ENCODE results near the gene RPL35.

The RPL35 gene

DNA sequence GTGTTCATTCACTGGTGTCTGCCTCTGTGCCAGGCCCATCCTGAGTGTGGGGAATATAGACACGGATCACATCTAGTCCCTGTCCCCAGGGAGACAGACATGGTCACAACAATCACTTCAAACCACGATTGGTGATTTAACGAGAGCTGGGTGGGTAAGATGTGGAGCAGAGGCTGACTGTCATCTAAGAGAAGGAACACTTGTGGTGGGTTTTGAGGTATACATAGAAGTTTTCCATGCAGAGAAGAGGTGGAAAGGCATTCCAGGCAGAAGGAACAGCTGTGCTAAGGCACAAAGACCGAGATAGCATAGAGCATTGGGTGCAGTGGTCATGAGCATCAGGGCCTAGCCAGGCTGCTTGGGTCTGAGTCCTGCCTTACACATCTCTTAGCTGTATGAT is 31.2 kb downstream of the RPL35 start:
- Histone ChIP-seq H3K27ac (no peak overlapping the region), H3K4me3 (no peak overlapping the region), H3K9me3 (ENCODE audit: low read depth, low read length) (no peaks in the 10 kb centered on the region), H3K9ac (ENCODE audit: insufficient read length) (no peak overlapping the region), H3K36me3 (ENCODE audit: insufficient read depth, low read length) (no peaks in the 10 kb centered on the region)
- no peak for DNase-seq (ENCODE audit: low read depth, low spot score)
- TF ChIP-seq FOXP2 (optimal IDR thresholded peaks at IDR 0.05; ENCODE audit: control extremely low read depth, extremely low read length, insufficient read depth) (no peak), EZH2 (IDR thresholded peaks at IDR 0.05) (no peak), POLR2AphosphoS5 (IDR thresholded peaks at IDR 0.05; ENCODE audit: borderline replicate concordance, low read depth, low read length) (no peak)

DNA sequence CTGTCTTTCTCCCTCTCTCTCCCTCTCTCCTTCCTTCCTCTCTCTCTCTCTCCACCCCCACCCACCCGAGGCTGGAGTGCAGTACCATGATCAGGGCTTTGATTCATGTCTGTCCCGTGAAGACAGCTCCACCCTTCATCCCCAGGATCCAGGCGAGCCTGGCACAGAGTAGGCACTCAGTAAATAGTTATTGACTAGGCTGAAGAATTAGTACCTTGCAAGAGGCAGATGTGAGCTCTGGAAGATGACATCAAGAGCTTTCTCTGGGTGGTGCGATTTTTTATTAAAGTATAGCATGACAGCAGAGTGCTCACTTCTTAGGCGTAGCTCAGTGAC is 32.5 kb downstream of the RPL35 start:
- no peak overlapping the region for H3K9ac ChIP-seq (ENCODE audit: insufficient read length)
- TF ChIP-seq POLR2AphosphoS5 (IDR thresholded peaks at IDR 0.05; ENCODE audit: borderline replicate concordance, low read depth, low read length) (no peak), EZH2 (IDR thresholded peaks at IDR 0.05) (no peak), FOXP2 (optimal IDR thresholded peaks at IDR 0.05; ENCODE audit: control extremely low read depth, extremely low read length, insufficient read depth) (no peak)
- DNase-seq (ENCODE audit: low read depth, low spot score): no peak

DNA sequence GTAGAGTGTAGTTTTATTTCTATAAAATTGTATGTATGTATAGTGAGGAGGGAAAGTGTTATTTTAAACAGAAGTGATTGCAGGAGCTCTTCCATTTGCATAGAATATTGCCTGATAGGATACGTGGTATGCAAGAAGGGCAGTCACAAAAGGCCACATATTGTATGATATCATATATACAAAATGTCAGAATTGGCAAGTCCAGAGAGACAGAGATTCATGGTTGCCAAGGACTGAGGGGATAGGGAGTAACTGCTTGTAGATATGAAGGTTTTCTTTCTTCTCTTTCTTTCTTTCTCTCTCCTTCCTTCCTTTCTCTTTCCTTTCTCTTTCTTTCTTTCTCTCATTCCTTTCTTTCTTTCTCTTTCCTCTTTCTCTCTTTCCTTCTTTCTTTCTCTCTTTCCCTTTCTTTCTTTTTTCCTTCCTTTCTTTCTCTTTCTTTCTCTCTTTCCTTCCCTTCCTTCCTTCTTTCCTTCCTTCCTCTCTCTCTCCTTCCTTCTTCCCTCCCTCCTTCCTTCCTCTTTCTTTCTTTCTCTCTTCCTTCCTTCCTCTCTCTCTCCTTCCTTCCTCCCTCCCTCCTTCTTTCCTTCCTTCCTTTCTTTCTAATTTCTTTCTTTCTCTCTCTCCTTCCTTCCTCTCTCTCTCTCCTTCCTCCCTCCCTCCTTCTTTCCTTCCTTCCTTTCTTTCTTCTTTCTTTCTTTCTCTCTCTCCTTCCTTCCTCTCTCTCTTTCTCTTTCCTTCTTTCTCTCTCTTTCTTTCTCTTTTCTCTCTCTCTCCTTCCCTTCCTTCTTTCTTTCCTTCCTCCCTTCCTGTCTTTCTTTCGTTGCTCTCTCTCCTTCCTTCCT is 33.0 kb downstream of the RPL35 start:
- 0 out of 2 replicates have a peak overlapping the region, but pooled peaks have one; percentile 2 for H3K4me3 ChIP-seq
- H3K9ac ChIP-seq (ENCODE audit: insufficient read length): no peak overlapping the region
- H3K9me3 ChIP-seq (ENCODE audit: low read depth, low read length): no peaks in the 10 kb centered on the region
- no peaks in the 10 kb centered on the region for H3K36me3 ChIP-seq (ENCODE audit: insufficient read depth, low read length)
- DNase-seq (ENCODE audit: low read depth, low spot score): no peak
- no peak overlapping the region for H3K27ac ChIP-seq
- TF ChIP-seq FOXP2 (optimal IDR thresholded peaks at IDR 0.05; ENCODE audit: control extremely low read depth, extremely low read length, insufficient read depth) (no peak), POLR2AphosphoS5 (IDR thresholded peaks at IDR 0.05; ENCODE audit: borderline replicate concordance, low read depth, low read length) (no peak), EZH2 (IDR thresholded peaks at IDR 0.05) (no peak)

More for the DNA sequence above, 32.5 kb downstream of the RPL35 start:
- H3K4me3 ChIP-seq: 0 out of 2 replicates have a peak overlapping the region, but pooled peaks have one; percentile 2
- no peaks in the 10 kb centered on the region for H3K36me3 ChIP-seq (ENCODE audit: insufficient read depth, low read length)
- no peaks in the 10 kb centered on the region for H3K9me3 ChIP-seq (ENCODE audit: low read depth, low read length)
- no peak overlapping the region for H3K27ac ChIP-seq

DNA sequence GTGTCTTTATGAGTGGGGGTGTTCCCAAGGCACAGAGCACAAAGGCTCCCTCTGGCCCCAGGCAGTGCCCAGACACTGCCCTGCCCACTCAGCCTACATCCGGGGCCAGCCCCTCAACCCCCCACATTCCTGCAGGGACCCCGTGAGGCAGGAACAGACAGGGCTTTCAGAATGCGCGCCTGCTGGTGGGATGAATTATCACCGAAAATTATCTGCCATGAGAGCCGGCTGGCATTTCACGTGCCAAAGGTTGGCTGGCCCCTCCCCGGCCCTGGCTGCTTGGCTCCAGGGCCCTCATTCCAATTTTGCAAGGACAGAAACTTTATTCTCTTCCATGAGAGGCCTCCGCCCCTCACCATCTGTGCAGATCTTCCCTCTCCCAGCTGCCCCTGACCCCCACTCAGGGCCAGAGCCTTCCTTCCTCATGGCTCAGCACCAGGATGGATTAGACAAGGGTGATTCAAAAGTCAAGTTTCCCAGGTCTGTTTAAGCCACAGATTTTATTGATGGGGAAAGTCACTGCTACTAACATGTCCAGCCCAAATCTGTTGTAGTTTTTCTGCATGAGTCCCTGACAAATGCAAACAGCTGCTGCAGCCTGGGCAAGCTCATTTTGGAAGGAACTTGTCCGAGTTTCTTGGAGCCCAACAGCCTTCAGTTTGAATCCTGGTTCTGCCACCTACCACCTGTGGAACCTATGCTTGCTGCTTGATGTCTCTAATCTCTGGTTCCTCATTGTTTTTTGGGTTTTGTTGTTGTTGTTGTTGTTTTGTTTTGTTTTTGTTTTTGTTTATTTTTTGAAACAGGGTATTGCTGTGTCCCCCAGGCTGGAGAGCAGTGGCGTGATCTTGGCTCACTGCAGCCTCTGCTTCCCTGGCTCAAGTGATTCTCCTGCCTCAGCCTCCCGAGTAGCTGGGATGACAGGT is 40.8 kb downstream of the RPL35 start:
- H3K4me3 ChIP-seq: no peak overlapping the region
- TF ChIP-seq FOXP2 (optimal IDR thresholded peaks at IDR 0.05; ENCODE audit: control extremely low read depth, extremely low read length, insufficient read depth) (no peak), POLR2AphosphoS5 (IDR thresholded peaks at IDR 0.05; ENCODE audit: borderline replicate concordance, low read depth, low read length) (no peak), EZH2 (IDR thresholded peaks at IDR 0.05) (no peak)
- DNase-seq (ENCODE audit: low read depth, low spot score): no peak
- H3K9me3 ChIP-seq (ENCODE audit: low read depth, low read length): no peaks in the 10 kb centered on the region
- H3K36me3 ChIP-seq (ENCODE audit: insufficient read depth, low read length): no peaks in the 10 kb centered on the region
- H3K27ac ChIP-seq: no peak overlapping the region
- no peak overlapping the region for H3K9ac ChIP-seq (ENCODE audit: insufficient read length)

DNA sequence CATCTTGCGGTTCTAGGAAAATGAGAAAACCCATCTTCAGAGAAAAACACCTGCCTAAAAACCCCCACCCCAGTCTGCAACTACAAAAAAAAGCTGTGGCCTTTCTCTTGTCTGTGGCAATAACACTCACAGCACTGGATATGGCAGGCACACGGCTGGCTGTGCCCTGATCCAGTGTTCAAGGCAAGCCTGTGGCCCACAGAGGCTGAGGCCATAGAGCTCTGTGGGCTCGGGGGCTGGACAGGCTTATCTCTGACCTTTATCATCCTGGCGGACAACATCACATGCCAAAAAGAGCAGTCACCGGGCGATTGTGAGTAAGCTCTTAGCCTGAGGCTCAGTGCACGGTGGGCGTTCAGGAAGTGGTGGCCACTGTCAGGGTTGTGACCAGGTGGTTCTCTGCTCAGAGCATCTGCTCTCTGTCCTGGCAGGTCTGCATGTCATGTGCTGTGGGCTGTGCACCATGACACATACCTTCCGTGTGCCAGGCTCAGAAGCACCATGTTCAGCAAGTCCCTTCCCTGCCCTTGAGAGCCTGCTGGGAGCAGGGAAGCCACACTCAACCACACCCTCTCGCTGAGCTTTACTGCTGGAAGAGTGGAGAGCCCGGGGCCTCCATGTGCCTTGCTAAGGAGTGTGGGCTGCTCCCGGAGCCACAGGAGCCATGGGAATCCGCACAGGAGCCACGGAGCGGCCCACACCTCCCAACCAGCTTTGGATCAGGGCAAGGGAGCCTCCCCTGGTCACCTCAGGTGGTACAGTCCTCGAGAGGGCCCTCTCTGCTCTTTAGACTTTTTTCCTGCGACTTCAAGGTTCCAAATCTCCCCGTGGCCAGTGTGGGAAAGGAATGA is 43.1 kb downstream of the RPL35 start:
- Histone ChIP-seq H3K4me3 (no peak overlapping the region), H3K27ac (no peak overlapping the region), H3K36me3 (ENCODE audit: insufficient read depth, low read length) (no peaks in the 10 kb centered on the region), H3K9me3 (ENCODE audit: low read depth, low read length) (no peaks in the 10 kb centered on the region), H3K9ac (ENCODE audit: insufficient read length) (no peak overlapping the region)
- TF ChIP-seq FOXP2 (optimal IDR thresholded peaks at IDR 0.05; ENCODE audit: control extremely low read depth, extremely low read length, insufficient read depth) (no peak), EZH2 (IDR thresholded peaks at IDR 0.05) (no peak), POLR2AphosphoS5 (IDR thresholded peaks at IDR 0.05; ENCODE audit: borderline replicate concordance, low read depth, low read length) (no peak)
- no peak for DNase-seq (ENCODE audit: low read depth, low spot score)

DNA sequence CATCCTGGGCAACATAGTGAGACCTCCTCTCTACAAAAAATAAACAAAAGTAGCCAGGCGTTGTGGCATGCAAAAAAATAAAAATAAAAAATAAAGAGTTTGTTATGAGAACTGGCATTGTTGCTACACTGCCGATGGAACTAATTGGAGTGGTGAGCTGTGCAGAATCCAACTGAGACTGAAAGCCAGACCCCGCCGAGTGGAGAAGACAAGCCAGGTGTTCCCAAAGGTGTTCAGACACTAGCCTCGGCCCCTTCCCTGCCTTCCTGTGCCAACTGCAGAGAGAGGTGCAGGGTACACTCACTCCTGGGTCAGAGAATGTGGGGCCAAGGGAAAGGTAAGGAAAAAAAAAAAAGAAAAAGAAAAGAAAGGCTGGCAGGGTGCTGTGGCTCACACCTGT is 46.2 kb downstream of the RPL35 start:
- no peaks in the 10 kb centered on the region for H3K9me3 ChIP-seq (ENCODE audit: low read depth, low read length)
- H3K9ac ChIP-seq (ENCODE audit: insufficient read length): no peak overlapping the region
- H3K36me3 ChIP-seq (ENCODE audit: insufficient read depth, low read length): no peaks in the 10 kb centered on the region
- TF ChIP-seq EZH2 (IDR thresholded peaks at IDR 0.05) (no peak), POLR2AphosphoS5 (IDR thresholded peaks at IDR 0.05; ENCODE audit: borderline replicate concordance, low read depth, low read length) (no peak), FOXP2 (optimal IDR thresholded peaks at IDR 0.05; ENCODE audit: control extremely low read depth, extremely low read length, insufficient read depth) (no peak)
- H3K4me3 ChIP-seq: no peak overlapping the region
- DNase-seq (ENCODE audit: low read depth, low spot score): no peak
- H3K27ac ChIP-seq: no peak overlapping the region

DNA sequence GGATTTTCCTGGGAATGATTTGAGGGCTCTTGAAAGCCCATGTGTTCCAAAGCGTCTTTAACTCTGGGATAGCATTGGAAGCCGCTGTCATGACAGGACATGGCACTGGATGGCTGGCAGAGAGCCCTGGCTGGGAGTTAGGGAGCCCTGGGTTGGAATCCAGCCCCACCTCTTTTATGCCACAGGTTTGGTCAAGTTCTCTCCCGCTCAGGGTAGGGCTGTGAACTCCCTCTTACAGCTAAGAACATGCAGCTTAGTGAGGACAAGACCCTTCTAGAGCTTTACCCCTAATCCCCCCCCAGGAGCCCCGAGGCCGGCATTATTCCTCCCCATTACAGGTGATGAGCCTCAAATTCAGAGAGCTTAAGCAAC is 47.6 kb downstream of the RPL35 start:
- Histone ChIP-seq H3K9ac (ENCODE audit: insufficient read length) (no peak overlapping the region), H3K27ac (no peak overlapping the region), H3K9me3 (ENCODE audit: low read depth, low read length) (no peaks in the 10 kb centered on the region), H3K4me3 (no peak overlapping the region), H3K36me3 (ENCODE audit: insufficient read depth, low read length) (no peaks in the 10 kb centered on the region)
- DNase-seq (ENCODE audit: low read depth, low spot score): no peak
- no peak for TF ChIP-seq POLR2AphosphoS5 (IDR thresholded peaks at IDR 0.05; ENCODE audit: borderline replicate concordance, low read depth, low read length)
- TF ChIP-seq EZH2 (IDR thresholded peaks at IDR 0.05): no peak
- no peak for TF ChIP-seq FOXP2 (optimal IDR thresholded peaks at IDR 0.05; ENCODE audit: control extremely low read depth, extremely low read length, insufficient read depth)
